Activated CD8-positive, alpha-beta T cell treated with anti-CD3 and anti-CD28 coated beads, Interleukin-2, amount 10 ng/mL, durations not matched to agents 7 days and 5 days (primary cell): ENCODE results near the gene PTGFRN. TPM values are rescaled to one million over a fixed set of nuclear protein-coding genes. Genes with fewer than 3 reads are reported as not detected.

Experiments
- ATAC-seq: fragments of 150-1000 bp; cut with Tn5 transposase; one replicate; pipeline ENCODE4 v1.10.0; 2021; ENCODE audit warnings: moderate library complexity
- CTCF ChIA-PET: fragments of 350-600 bp; sonication (Branson Sonifier 250); formaldehyde crosslinking; loops from one replicate; lab custom pipeline; 2021; ENCODE audit warnings: antibody characterized with exemption; lab: Charles Lee
- POLR2A ChIA-PET: fragments of 350-600 bp; sonication (Branson Sonifier 250); formaldehyde crosslinking; loops from one replicate; lab custom pipeline; 2021; ENCODE audit warnings: antibody characterized with exemption; lab: Charles Lee
- DNase-seq: peaks from one replicate; pipeline ENCODE4 v3.0.0-alpha.2; 2020
- H3K27ac Mint-ChIP-seq: one replicate; pipeline ENCODE4 v1.8.0; 2021; ENCODE audit warnings: mild to moderate bottlenecking, mixed read lengths
- H3K27me3 Mint-ChIP-seq: one replicate; pipeline ENCODE4 v1.8.0; 2021; ENCODE audit warnings: low read depth, mixed read lengths
- H3K36me3 Mint-ChIP-seq: one replicate; pipeline ENCODE4 v1.8.0; 2021; ENCODE audit warnings: low read depth, mixed read lengths
- H3K4me1 Mint-ChIP-seq: one replicate; pipeline ENCODE4 v1.8.0; 2021; ENCODE audit warnings: low read depth, mixed read lengths
- H3K4me3 Mint-ChIP-seq: one replicate; pipeline ENCODE4 v1.8.0; 2021; ENCODE audit warnings: mild to moderate bottlenecking, mixed read lengths
- H3K9me3 Mint-ChIP-seq: one replicate; pipeline ENCODE4 v1.8.0; 2022; ENCODE audit warnings: mixed read lengths; ENCODE audit not compliant: insufficient read depth
- total RNA-seq, 2 experiments: library from RNA; stranded (reverse); gene quantifications; one replicate each; pipeline ENCODE4 v1.2.3, GENCODE V29; 2021

PTGFRN gene
- total RNA-seq, 2 experiments from 2014 or later, result 0.89 to 0.90 TPM

GRCh38 chr1:116918714-116919357 lies 9.1 kb downstream of the PTGFRN start:
- Mint-ChIP-seq H3K27ac (no peak overlapping the region), H3K36me3 (no peaks in the 10 kb centered on the region), H3K27me3 (peaks cover 2% of the 10 kb centered on the region), H3K9me3 (no peaks in the 10 kb centered on the region), H3K4me3 (no peak overlapping the region), H3K4me1 (peaks cover 17% of the 10 kb centered on the region)
- CTCF ChIA-PET, result interaction anchor here (0.9 to 1.9 kb wide), 3 partner anchors 9 to 67 kb away, joined by 3 to 4 read pairs (median 3); no protein-coding TSS in a partner anchor
- POLR2A ChIA-PET, result no interaction called here
- no peak for ATAC-seq
- no peak for DNase-seq

DNA sequence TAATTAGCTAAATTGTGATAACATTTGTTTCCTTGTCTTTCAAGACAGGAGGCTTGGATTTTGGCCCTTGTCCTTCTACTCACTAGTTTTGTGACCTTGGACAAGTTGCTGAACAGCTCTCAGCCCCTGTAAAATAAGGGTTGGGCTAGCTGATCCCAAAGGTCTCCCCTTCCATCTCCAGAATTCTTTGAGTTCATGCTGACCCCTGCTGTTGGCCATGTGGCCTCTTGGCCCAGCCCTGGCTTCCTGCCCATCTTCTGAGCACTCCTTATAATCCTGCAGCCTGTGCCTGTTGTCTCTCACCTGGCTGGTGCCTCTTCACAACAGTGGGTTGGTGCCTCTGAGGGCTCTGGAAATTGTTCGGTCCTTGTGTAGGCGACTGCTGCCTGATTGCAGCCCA lies 10.1 kb downstream of the PTGFRN start:
- Mint-ChIP-seq H3K9me3 (no peaks in the 10 kb centered on the region), H3K4me1 (peaks cover 14% of the 10 kb centered on the region), H3K4me3 (no peak overlapping the region), H3K27ac (no peak overlapping the region), H3K27me3 (peaks cover 2% of the 10 kb centered on the region), H3K36me3 (no peaks in the 10 kb centered on the region)
- ATAC-seq (no peak), DNase-seq (no peak)
- ChIA-PET CTCF (interaction anchor here (0.9 to 1.9 kb wide), 4 partner anchors 15 to 345 kb away, joined by 3 to 4 read pairs (median 3); no protein-coding TSS in a partner anchor), POLR2A (no interaction called here)

- ChIA-PET CTCF (interaction anchor here (0.9 to 1.8 kb wide), 3 partner anchors 15 to 346 kb away, joined by 3 to 7 read pairs (median 3); no protein-coding TSS in a partner anchor), POLR2A (no interaction called here)
- no peaks in the 10 kb centered on the region for H3K36me3 Mint-ChIP-seq
- H3K9me3 Mint-ChIP-seq, result no peaks in the 10 kb centered on the region
- DNase-seq, result no peak
- H3K4me1 Mint-ChIP-seq, result peaks cover 10% of the 10 kb centered on the region
- H3K4me3 Mint-ChIP-seq, result no peak overlapping the region
- no peak for ATAC-seq
- H3K27me3 Mint-ChIP-seq, result peaks cover 2% of the 10 kb centered on the region
- H3K27ac Mint-ChIP-seq, result no peak overlapping the region
Measured at GRCh38 chr1:116920211-116920610, 10.5 kb downstream of the PTGFRN start.

DNA sequence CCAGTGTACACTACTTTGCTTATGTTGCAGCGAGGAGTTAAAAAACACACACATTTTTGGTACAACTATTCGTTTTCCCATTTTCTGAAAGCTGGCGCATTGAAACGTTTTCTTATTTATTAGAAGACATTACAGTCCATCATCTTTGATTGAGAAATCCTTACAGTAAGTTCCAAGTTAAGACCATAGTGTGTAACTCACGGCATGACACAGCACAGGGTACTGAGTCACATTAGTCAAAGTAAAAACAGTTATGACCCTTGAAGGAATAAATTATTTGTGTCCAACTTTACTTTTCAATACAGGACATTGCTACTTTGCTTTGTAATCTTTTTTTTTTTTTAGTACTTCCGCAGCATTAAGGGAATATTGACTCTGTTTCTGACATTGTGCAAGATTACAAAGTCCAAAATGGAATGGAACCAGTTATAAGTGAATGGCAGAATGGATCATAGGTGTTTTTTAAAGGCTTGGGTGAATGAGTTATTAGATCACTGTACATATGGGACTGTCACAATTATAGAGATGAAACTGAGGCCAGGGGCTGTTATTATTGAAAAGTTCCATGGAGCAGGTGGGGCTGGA lies 11.7 kb downstream of the PTGFRN start:
- CTCF ChIA-PET, result interaction anchor here (1.0 to 1.8 kb wide), 3 partner anchors 13 to 183 kb away, joined by 3 to 7 read pairs (median 3); no protein-coding TSS in a partner anchor
- H3K4me3 Mint-ChIP-seq, result no peak overlapping the region
- no peak for DNase-seq
- POLR2A ChIA-PET, result interaction anchor here (0.6 kb wide), 1 partner anchor 182 kb away, joined by 3 read pairs; no protein-coding TSS in a partner anchor
- peaks cover 7% of the 10 kb centered on the region for H3K27me3 Mint-ChIP-seq
- peaks cover 4% of the 10 kb centered on the region for H3K4me1 Mint-ChIP-seq
- no peaks in the 10 kb centered on the region for H3K36me3 Mint-ChIP-seq
- ATAC-seq, result no peak
- H3K27ac Mint-ChIP-seq, result no peak overlapping the region
- H3K9me3 Mint-ChIP-seq, result no peaks in the 10 kb centered on the region

DNA sequence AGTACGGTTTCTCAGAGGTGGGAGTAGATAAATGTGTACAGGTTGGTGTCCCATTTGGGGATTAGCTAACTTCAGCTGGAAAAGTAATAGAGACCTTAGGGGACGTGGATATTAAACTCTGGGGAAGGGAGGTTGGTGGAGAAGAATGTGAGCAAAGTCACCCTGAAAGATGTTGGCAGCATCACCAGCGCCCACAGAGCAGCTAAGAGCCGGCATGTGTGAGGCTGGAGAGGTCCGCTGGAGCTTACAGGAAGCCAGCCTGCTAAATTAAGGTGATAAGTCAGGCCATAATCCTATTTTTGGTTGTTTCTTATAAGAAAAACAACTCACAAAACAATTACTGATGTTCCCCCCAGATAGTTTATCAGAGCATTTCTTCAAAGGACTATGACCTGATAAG lies 12.2 kb downstream of the PTGFRN start:
- peaks cover 4% of the 10 kb centered on the region for H3K4me1 Mint-ChIP-seq
- ATAC-seq (no peak), DNase-seq (no peak)
- peaks cover 7% of the 10 kb centered on the region for H3K27me3 Mint-ChIP-seq
- H3K4me3 Mint-ChIP-seq, result no peak overlapping the region
- ChIA-PET CTCF (interaction anchor here (1.6 to 1.8 kb wide), 2 partner anchors 13 to 184 kb away, joined by 3 to 7 read pairs; no protein-coding TSS in a partner anchor), POLR2A (interaction anchor here (0.6 kb wide), 1 partner anchor 183 kb away, joined by 3 read pairs; no protein-coding TSS in a partner anchor)
- H3K36me3 Mint-ChIP-seq, result no peaks in the 10 kb centered on the region
- H3K27ac Mint-ChIP-seq, result no peak overlapping the region
- H3K9me3 Mint-ChIP-seq, result no peaks in the 10 kb centered on the region

- H3K36me3 Mint-ChIP-seq, result no peaks in the 10 kb centered on the region
- ChIA-PET POLR2A (no interaction called here), CTCF (interaction anchor here (0.7 kb wide), 1 partner anchor 19 kb away, joined by 3 read pairs; no protein-coding TSS in a partner anchor)
- ATAC-seq, result no peak
- DNase-seq, result no peak
- H3K4me3 Mint-ChIP-seq, result no peak overlapping the region
- H3K9me3 Mint-ChIP-seq, result no peaks in the 10 kb centered on the region
- H3K27ac Mint-ChIP-seq, result no peak overlapping the region
- peaks cover 7% of the 10 kb centered on the region for H3K27me3 Mint-ChIP-seq
- peaks cover 4% of the 10 kb centered on the region for H3K4me1 Mint-ChIP-seq
Measured at GRCh38 chr1:116923421-116923820, 13.7 kb downstream of the PTGFRN start.

- CTCF ChIA-PET, result interaction anchor here (2.3 kb wide), 1 partner anchor 8 kb away, joined by 18 read pairs; no protein-coding TSS in a partner anchor
- no peak for ATAC-seq
- Mint-ChIP-seq H3K4me3 (no peak overlapping the region), H3K9me3 (no peaks in the 10 kb centered on the region), H3K4me1 (no peaks in the 10 kb centered on the region), H3K27me3 (peaks cover 4% of the 10 kb centered on the region), H3K27ac (no peak overlapping the region), H3K36me3 (no peaks in the 10 kb centered on the region)
- no peak for DNase-seq
- POLR2A ChIA-PET, result no interaction called here
Measured at GRCh38 chr1:116927049-116927798, 17.5 kb downstream of the PTGFRN start.

DNA sequence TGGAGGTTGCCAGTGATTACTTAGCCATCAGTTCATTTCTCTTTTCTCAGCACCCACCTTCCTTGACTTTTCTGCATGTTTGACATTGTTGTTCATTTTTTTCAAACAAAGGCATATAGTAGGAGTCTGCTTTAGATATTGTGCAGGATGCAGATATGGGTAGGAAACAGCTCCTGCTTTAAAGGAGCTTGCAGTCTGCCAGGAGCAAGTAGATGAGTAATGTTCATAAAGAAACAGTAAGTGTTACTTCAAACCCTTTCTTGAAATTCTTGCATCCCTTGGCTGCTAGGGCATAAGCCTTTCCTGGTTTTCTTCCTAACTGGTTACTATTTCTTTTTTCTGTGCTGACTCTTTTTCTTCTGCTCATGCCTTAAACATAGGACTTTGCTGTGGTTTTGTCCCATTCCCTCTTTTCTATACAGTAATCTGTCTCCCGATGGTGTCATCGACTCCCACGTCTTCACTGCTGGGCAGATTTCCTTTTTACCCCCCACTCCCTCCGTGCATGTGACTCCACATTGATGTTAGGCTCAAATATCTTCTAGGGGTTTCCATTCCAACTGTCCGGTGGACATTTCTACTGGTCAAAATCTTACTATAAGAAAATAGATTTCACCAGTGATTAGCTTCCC lies 20.4 kb downstream of the PTGFRN start:
- ATAC-seq (no peak), DNase-seq (no peak)
- Mint-ChIP-seq H3K27me3 (peaks cover 4% of the 10 kb centered on the region), H3K36me3 (no peaks in the 10 kb centered on the region), H3K4me3 (no peak overlapping the region), H3K9me3 (no peaks in the 10 kb centered on the region), H3K4me1 (peaks cover 24% of the 10 kb centered on the region), H3K27ac (no peak overlapping the region)
- ChIA-PET CTCF (interaction anchor here (1.4 to 1.8 kb wide), 2 partner anchors 14 to 205 kb away, joined by 3 to 5 read pairs; no protein-coding TSS in a partner anchor), POLR2A (no interaction called here)

GRCh38 chr1:116931016-116931918 lies 21.6 kb downstream of the PTGFRN start:
- DNase-seq (no peak), ATAC-seq (no peak)
- no peaks in the 10 kb centered on the region for H3K9me3 Mint-ChIP-seq
- peaks cover under 1% of the 10 kb centered on the region for H3K27me3 Mint-ChIP-seq
- H3K4me3 Mint-ChIP-seq, result no peak overlapping the region
- ChIA-PET POLR2A (no interaction called here), CTCF (interaction anchor here (1.2 to 1.4 kb wide), 2 partner anchors 9 to 207 kb away, joined by 3 read pairs; no protein-coding TSS in a partner anchor)
- no peak overlapping the region for H3K27ac Mint-ChIP-seq
- peaks cover 26% of the 10 kb centered on the region for H3K4me1 Mint-ChIP-seq
- no peaks in the 10 kb centered on the region for H3K36me3 Mint-ChIP-seq

- H3K9me3 Mint-ChIP-seq, result no peaks in the 10 kb centered on the region
- ATAC-seq (peak; percentile 88), DNase-seq (no peak)
- no peaks in the 10 kb centered on the region for H3K36me3 Mint-ChIP-seq
- peak overlapping the region; percentile 80 for H3K27ac Mint-ChIP-seq
- peaks cover 26% of the 10 kb centered on the region for H3K4me1 Mint-ChIP-seq
- H3K27me3 Mint-ChIP-seq, result peaks cover 2% of the 10 kb centered on the region
- ChIA-PET CTCF (interaction anchor here (0.7 to 4.6 kb wide), 36 partner anchors 8 to 795 kb away, joined by 3 to 39 read pairs (median 5); partner anchors contain the start of gene TTF2), POLR2A (no interaction called here)
- H3K4me3 Mint-ChIP-seq, result peak overlapping the region; percentile 9
Measured at GRCh38 chr1:116933606-116934515, 24.1 kb downstream of the PTGFRN start.
